ENCODE data around the gene NIP7. TPM values are rescaled to one million over a fixed set of nuclear protein-coding genes. Genes with fewer than 3 reads are reported as not detected.
A peak's percentile ranks its signal among the peaks of the same experiment; 100 is the strongest.

NIP7 gene
- total RNA-seq, 1 experiment from 2014 or later: 55.8 TPM

DNA sequence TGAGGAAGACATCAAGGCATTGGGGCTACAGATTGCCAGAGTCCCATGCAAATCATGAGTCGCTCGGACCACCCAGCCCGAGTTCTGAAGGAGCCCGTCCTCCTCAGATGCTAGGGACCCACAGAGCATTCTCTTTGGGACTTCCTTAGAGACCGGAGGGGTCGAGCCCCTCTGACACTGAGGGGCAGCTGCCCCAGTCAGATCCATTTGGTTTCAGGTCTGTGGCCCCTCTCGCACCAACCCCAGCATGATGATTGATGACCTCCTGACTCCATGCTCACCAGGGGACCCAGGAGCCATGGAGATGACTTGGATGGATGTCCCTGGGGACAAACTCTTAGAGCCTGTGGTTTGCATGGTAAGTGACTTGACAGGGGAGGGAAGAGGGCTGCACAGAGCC is 17.2 kb upstream of the NIP7 start:
- Mint-ChIP-seq H3K27ac (ENCODE audit: unreplicated experiment) (no peak overlapping the region), H3K9me3 (ENCODE audit: low read depth, unreplicated experiment) (no peaks in the 10 kb centered on the region), H3K4me3 (ENCODE audit: low read depth, unreplicated experiment) (no peak overlapping the region), H3K36me3 (ENCODE audit: insufficient read depth, unreplicated experiment) (peaks cover 92% of the 10 kb centered on the region), H3K4me1 (ENCODE audit: low read depth, unreplicated experiment) (peaks cover 22% of the 10 kb centered on the region), H3K27me3 (ENCODE audit: unreplicated experiment) (no peaks in the 10 kb centered on the region)
- intact Hi-C loops (cut with micrococcal nuclease; ENCODE audit: unreplicated experiment): no loop called here
- BruUV-seq (replicated peaks): no TSS peak
- CTCF ChIA-PET: no interaction called here
- TF ChIP-seq, protein P1, sequence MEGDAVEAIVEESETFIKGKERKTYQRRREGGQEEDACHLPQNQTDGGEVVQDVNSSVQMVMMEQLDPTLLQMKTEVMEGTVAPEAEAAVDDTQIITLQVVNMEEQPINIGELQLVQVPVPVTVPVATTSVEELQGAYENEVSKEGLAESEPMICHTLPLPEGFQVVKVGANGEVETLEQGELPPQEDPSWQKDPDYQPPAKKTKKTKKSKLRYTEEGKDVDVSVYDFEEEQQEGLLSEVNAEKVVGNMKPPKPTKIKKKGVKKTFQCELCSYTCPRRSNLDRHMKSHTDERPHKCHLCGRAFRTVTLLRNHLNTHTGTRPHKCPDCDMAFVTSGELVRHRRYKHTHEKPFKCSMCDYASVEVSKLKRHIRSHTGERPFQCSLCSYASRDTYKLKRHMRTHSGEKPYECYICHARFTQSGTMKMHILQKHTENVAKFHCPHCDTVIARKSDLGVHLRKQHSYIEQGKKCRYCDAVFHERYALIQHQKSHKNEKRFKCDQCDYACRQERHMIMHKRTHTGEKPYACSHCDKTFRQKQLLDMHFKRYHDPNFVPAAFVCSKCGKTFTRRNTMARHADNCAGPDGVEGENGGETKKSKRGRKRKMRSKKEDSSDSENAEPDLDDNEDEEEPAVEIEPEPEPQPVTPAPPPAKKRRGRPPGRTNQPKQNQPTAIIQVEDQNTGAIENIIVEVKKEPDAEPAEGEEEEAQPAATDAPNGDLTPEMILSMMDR (IDR thresholded peaks at IDR 0.05; ENCODE audit: unreplicated experiment): no peak
- DNase-seq: no peak

GRCh38 chr16:69323415-69323814 is 16.2 kb upstream of the NIP7 start:
- intact Hi-C loops (cut with micrococcal nuclease; ENCODE audit: unreplicated experiment): no loop called here
- TF ChIP-seq, protein P1 (IDR thresholded peaks at IDR 0.05; ENCODE audit: unreplicated experiment): no peak
- no peak overlapping the region for H3K4me3 Mint-ChIP-seq (ENCODE audit: low read depth, unreplicated experiment)
- CTCF ChIA-PET: no interaction called here
- no peak for DNase-seq
- no peaks in the 10 kb centered on the region for H3K9me3 Mint-ChIP-seq (ENCODE audit: low read depth, unreplicated experiment)
- no TSS peak for BruUV-seq (replicated peaks)
- H3K36me3 Mint-ChIP-seq (ENCODE audit: insufficient read depth, unreplicated experiment): peaks cover 87% of the 10 kb centered on the region
- H3K27me3 Mint-ChIP-seq (ENCODE audit: unreplicated experiment): no peaks in the 10 kb centered on the region
- no peak overlapping the region for H3K27ac Mint-ChIP-seq (ENCODE audit: unreplicated experiment)
- H3K4me1 Mint-ChIP-seq (ENCODE audit: low read depth, unreplicated experiment): peaks cover 26% of the 10 kb centered on the region

- intact Hi-C loops (cut with micrococcal nuclease; ENCODE audit: unreplicated experiment): no loop called here
- Mint-ChIP-seq H3K4me1 (ENCODE audit: low read depth, unreplicated experiment) (peaks cover 33% of the 10 kb centered on the region), H3K36me3 (ENCODE audit: insufficient read depth, unreplicated experiment) (peaks cover 88% of the 10 kb centered on the region), H3K4me3 (ENCODE audit: low read depth, unreplicated experiment) (no peak overlapping the region), H3K9me3 (ENCODE audit: low read depth, unreplicated experiment) (no peaks in the 10 kb centered on the region), H3K27me3 (ENCODE audit: unreplicated experiment) (no peaks in the 10 kb centered on the region), H3K27ac (ENCODE audit: unreplicated experiment) (no peak overlapping the region)
- TF ChIP-seq, protein P1 (IDR thresholded peaks at IDR 0.05; ENCODE audit: unreplicated experiment): no peak
- BruUV-seq (replicated peaks): no TSS peak
- CTCF ChIA-PET: interaction anchor here (0.7 kb wide), 2 partner anchors 422 to 484 kb away, joined by 4 read pairs; no protein-coding TSS in a partner anchor
- no peak for DNase-seq
These were observed 15.5 kb upstream of the NIP7 start for GRCh38 chr16:69324013-69324531.

- DNase-seq: no peak
- CTCF ChIA-PET: no interaction called here
- H3K4me1 Mint-ChIP-seq (ENCODE audit: low read depth, unreplicated experiment): peaks cover 33% of the 10 kb centered on the region
- BruUV-seq (replicated peaks): TSS peak; percentile 40
- no peaks in the 10 kb centered on the region for H3K9me3 Mint-ChIP-seq (ENCODE audit: low read depth, unreplicated experiment)
- intact Hi-C loops (cut with micrococcal nuclease; ENCODE audit: unreplicated experiment): no loop called here
- no peak overlapping the region for H3K27ac Mint-ChIP-seq (ENCODE audit: unreplicated experiment)
- no peak overlapping the region for H3K4me3 Mint-ChIP-seq (ENCODE audit: low read depth, unreplicated experiment)
- TF ChIP-seq, protein P1 (IDR thresholded peaks at IDR 0.05; ENCODE audit: unreplicated experiment): no peak
- peaks cover 88% of the 10 kb centered on the region for H3K36me3 Mint-ChIP-seq (ENCODE audit: insufficient read depth, unreplicated experiment)
- no peaks in the 10 kb centered on the region for H3K27me3 Mint-ChIP-seq (ENCODE audit: unreplicated experiment)
These were observed 14.9 kb upstream of the NIP7 start for GRCh38 chr16:69324585-69325253.

Measured in Calu3 (cell line).